ENCODE data around the gene TNRC18.

- TF ChIP-seq POLR2A (IDR thresholded peaks at IDR 0.05; ENCODE audit: low read length), result no peak
- no peak for TF ChIP-seq GATA1 (IDR thresholded peaks at IDR 0.05; ENCODE audit: low read depth, low read length)
These were observed 35.9 kb downstream of the TNRC18 start for GRCh38 chr7:5387711-5388245.
